ENCODE measurements around the gene AFF3.

DNA sequence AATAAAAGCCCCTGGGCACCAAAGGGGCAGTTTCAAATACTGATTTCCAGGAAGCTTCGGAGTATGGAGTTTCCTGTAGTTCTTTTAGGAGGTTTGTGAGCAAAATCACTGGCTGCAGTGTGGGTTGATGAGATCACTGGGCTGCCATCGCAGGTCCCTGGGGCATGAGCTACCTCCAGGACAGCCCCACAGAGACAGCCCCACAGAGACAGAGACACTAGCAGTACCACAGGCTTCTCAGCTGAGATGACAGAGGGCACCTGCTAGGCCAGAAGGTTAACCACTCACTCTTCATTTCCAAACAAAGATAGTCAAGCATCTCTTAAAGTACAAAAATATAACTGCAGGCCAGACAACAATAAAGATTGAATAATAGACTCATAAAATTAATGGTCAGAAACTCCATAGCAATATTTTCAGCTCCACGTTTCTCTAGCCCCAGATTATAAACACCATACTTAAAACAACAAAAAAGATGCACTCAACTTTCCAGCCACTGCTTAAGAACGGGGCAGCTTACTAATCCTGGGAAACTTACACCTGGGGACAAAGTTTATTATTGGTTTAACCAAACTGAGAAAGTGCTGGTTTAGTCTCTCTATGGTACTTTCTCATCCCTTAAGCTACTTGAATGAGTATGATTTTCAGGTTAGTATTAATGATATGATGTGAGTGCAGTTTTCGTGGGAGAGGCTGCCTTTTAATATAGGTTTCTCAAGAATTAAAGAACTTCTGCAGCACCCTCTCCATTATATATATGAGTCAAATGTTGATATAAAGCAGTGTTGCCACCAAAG lies 11.6 kb downstream of the AFF3 start:
- TF ChIP-seq, protein P1, sequence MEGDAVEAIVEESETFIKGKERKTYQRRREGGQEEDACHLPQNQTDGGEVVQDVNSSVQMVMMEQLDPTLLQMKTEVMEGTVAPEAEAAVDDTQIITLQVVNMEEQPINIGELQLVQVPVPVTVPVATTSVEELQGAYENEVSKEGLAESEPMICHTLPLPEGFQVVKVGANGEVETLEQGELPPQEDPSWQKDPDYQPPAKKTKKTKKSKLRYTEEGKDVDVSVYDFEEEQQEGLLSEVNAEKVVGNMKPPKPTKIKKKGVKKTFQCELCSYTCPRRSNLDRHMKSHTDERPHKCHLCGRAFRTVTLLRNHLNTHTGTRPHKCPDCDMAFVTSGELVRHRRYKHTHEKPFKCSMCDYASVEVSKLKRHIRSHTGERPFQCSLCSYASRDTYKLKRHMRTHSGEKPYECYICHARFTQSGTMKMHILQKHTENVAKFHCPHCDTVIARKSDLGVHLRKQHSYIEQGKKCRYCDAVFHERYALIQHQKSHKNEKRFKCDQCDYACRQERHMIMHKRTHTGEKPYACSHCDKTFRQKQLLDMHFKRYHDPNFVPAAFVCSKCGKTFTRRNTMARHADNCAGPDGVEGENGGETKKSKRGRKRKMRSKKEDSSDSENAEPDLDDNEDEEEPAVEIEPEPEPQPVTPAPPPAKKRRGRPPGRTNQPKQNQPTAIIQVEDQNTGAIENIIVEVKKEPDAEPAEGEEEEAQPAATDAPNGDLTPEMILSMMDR (conservative IDR thresholded peaks at IDR 0.05) = no peak
- no peak for TF ChIP-seq EZH2 (IDR thresholded peaks at IDR 0.05; ENCODE audit: low read depth)

All from PC-9 (cell line).